H1 (cell line): ENCODE data around the gene RBM26. TPM values are rescaled to one million over a fixed set of nuclear protein-coding genes. Genes with fewer than 3 reads are reported as not detected.

Source experiments
- EZH2 ChIP-seq: fragments of 200-600 bp; sonication (generic); IDR thresholded peaks from 2 replicates; pipeline ENCODE4 v1.7.1; 2012; ENCODE audit warnings: low read depth, mild to moderate bottlenecking, moderate library complexity, low read length, inconsistent platforms; ENCODE audit not compliant: severe bottlenecking
- JUND ChIP-seq: IDR thresholded peaks from 2 replicates; pipeline ENCODE4 v1.6.1; 2011; ENCODE audit warnings: mild to moderate bottlenecking, improper control_type of control experiment, low read length
- SUZ12 ChIP-seq: fragments of 200-600 bp; sonication (generic); IDR thresholded peaks from 2 replicates; pipeline ENCODE4 v1.6.1; 2012; ENCODE audit warnings: mild to moderate bottlenecking, inconsistent platforms, low read length, moderate library complexity, mixed read lengths
- ZNF274 ChIP-seq: IDR thresholded peaks from 2 replicates; pipeline ENCODE4 v1.7.0; 2012; ENCODE audit warnings: low read length, borderline replicate concordance; ENCODE audit errors: extremely low read depth
- polyA plus RNA-seq, 7 experiments: library from polyadenylated mRNA; depleted of rRNA in 3 of 7; stranded (reverse) in 5 of 7; unstranded in 2 of 7; fragments of >200 nt in 5 of 7; fragments of 200-250 nt in 2 of 7; gene quantifications; 1 replicate in 5 of 7; 2 replicates in 1 of 7; 4 replicates in 1 of 7; pipeline versions ENCODE4 v1.2.1 to v1.2.3, GENCODE V29; 2011 to 2013; ENCODE audit warnings: missing spikeins in 2 of 7, mixed read lengths in 2 of 7
- total RNA-seq: library from RNA; stranded (reverse); fragmentation: NEBNext Ultra II Directional; extraction: Animal tissue kit (Norgen Biotek cat#: 25700); gene quantifications from 2 replicates; pipeline ENCODE4 v1.2.1, GENCODE V29; 2021

Gene RBM26
- total and polyA plus RNA-seq, 2 of the 8 experiments (the other 6 are each of a cell fraction or from before 2014, with no cell fraction given), result 20.3 to 65.5 TPM

DNA sequence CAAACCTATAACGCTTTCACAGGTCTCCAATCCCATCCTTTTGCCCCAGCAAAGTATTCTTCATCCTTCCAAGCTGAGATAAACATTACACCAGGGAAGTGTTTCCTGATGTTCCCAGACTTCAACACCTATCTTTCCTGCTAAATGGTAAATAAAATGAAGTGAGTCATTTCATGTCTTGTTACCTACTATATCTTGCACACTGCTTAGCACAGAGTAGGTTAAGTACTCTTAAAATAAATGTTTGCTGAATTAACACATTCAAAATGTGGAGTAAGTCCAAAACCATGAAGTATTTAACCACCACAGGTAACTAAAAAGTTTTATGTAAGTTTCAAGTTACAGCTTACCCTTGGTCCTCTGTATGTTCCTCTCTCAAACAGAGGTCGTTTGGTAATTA is 3.4 kb downstream of the RBM26 start (continued):
- TF ChIP-seq EZH2, result no peak
- TF ChIP-seq JUND, result no peak
- no peak for TF ChIP-seq SUZ12
- no peak for TF ChIP-seq ZNF274
